H7 (cell line): ENCODE results near the gene ZNF407. TPM values are rescaled to one million over a fixed set of nuclear protein-coding genes. Genes with fewer than 3 reads are reported as not detected.

ENCODE experiments used
- DNase-seq: peaks from one replicate; pipeline ENCODE4 v3.0.0; 2012
- H3K27me3 ChIP-seq: 2 replicates; pipeline ENCODE4 v1.6.0; 2011; ENCODE audit warnings: mild to moderate bottlenecking, low read length; ENCODE audit not compliant: control insufficient read depth, insufficient read depth
- H3K36me3 ChIP-seq: replicated peaks from 2 replicates; pipeline ENCODE4 v1.5.1; 2011; ENCODE audit warnings: low read length; ENCODE audit not compliant: control insufficient read depth, insufficient read depth
- H3K4me3 ChIP-seq: 2 replicates; pipeline ENCODE4 v1.5.1; 2011; ENCODE audit warnings: low read depth, mild to moderate bottlenecking, control low read depth, low read length, moderate library complexity; ENCODE audit not compliant: insufficient read depth
- total RNA-seq: library from RNA; depleted of rRNA; stranded (reverse); fragments of >200 nt; shearing (Covaris generic); gene quantifications from 2 replicates; pipeline ENCODE4 v1.2.3, GENCODE V29; 2014

ZNF407 gene
- total RNA-seq, 1 experiment from 2014 or later, result 2.9 TPM

DNA sequence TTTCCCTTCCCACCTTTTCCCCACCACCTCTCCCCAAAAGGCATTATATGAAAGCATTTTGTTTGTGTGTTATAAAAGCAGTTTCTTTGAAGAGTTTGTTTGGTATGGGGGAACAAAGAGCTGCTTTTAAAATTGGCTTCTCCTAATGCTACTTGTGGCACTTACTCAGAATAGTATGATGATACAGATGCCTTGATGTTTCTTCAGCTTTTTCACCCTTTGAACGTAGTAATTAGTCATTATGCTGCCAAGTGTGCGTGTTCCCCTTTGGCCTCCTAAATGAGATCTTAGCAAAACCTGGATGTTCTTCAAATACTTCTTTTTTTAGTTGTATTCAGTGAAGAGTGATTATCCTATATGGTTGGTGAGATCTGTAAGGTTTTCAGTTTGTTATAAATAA lies 427.9 kb downstream of the ZNF407 start:
- DNase-seq, result no peak
- no peak overlapping the region for H3K4me3 ChIP-seq

DNA sequence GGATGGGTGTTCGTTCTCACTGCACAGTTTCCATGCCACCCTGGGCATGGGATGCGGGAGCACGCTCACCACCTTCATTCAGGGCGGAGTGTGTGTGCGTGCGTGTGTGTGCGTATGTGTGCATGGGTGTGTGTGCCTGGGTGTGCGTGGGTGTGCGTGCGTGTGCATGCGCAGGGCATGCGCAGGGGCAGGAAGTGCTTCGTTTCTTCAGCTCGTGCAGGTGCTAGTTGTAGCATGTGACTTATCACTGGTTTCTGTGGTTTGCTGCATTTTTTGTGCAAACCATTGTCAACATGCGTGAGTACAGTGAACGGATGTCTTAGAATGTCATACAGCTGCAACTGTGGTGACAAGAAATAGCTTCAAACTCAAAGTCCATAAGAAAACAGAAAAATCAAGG lies 431.8 kb downstream of the ZNF407 start:
- Histone ChIP-seq H3K27me3 (no peaks in the 10 kb centered on the region), H3K4me3 (no peak overlapping the region), H3K36me3 (no peaks in the 10 kb centered on the region)
- DNase-seq, result no peak

More for the DNA sequence above, 427.9 kb downstream of the ZNF407 start:
- Histone ChIP-seq H3K36me3 (no peaks in the 10 kb centered on the region), H3K27me3 (no peaks in the 10 kb centered on the region)

DNA sequence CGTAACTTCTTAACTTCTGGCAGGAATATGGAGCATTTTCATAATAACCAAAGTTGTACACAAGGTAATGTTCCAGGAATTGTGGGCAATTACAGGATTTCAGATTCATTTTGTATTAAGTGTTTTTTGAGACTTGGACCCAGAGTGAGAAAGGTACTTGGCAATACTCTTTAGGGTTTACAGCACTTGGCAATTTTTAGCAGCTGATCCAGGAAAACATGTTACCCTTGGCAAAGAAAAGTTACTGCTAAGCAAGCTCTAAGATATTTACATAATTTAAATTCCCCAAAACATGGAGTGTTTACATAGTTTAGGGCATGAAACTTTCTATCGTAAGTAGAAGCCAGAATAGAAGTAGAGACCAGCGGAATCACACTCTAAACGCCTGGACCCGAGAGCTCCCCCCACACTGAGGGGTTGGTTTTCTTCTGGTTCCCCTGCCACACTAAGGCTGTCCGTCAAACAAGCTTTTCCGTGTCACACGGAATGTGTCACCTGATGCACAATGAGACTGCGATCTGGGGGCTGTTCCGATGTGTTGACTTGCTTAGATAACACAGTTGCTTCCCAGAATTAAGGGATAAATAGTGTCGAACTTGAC lies 434.1 kb downstream of the ZNF407 start:
- DNase-seq, result no peak
- no peaks in the 10 kb centered on the region for H3K36me3 ChIP-seq
- H3K27me3 ChIP-seq, result no peaks in the 10 kb centered on the region
- no peak overlapping the region for H3K4me3 ChIP-seq

DNA sequence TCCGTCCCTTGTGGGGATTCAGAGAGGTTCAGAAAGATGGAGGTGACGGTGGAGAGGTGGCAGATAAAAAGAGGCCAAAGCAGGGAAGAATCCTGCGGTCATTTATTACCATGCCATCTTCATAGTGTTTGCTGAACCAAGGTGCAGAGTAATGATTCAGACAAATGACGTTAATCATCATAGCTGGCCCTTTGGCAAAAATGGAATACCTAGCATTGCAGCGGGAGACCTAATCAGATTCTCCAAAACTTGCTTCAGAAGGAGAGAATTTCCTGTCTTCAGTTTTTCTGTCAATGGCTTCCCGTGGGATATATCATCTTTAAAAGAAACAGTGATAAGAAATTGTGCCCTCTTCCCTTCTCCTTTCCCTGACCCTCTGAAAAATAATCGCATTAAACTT lies 435.8 kb downstream of the ZNF407 start:
- no peak for DNase-seq
- H3K27me3 ChIP-seq, result no peaks in the 10 kb centered on the region
- no peaks in the 10 kb centered on the region for H3K36me3 ChIP-seq
- H3K4me3 ChIP-seq, result no peak overlapping the region

DNA sequence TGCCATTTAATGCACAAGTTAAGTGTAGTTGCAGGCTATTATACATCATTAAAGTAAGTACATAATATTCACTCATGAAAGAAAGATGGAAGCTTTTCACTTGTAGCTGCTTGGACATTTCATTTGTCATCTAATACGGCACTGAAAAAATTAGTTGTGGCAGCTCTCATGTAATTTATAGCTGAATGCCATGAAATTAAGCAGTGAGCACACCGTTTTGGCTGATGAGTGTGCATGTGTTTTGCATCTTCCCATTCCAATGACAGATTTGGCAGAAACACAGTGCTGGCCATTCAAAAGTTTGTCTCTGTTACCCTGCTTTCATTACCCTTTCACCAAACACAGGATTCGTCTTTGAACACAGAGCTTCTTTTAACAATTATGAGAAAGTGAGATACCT lies 437.3 kb downstream of the ZNF407 start:
- Histone ChIP-seq H3K27me3 (no peaks in the 10 kb centered on the region), H3K4me3 (no peak overlapping the region), H3K36me3 (no peaks in the 10 kb centered on the region)
- no peak for DNase-seq

DNA sequence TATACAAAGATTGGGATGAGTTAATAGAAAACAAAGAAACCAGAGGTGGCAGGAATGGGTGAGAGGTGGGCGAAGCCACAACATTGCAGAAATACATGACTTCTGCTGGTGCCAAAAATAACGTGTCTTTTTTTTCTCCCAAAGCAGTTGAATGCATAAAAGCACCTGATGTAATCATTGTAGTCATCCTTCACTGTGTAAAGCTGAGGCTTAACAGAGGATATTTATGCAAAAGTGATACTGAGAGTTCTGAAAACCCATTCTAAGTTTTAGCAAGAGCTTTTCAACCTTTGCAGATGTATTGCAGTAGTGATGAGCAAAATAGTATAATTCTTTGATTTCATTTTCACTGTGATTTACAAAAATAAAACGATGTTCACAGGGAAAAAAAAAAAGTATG lies 438.3 kb downstream of the ZNF407 start:
- no peak for DNase-seq
- Histone ChIP-seq H3K27me3 (no peaks in the 10 kb centered on the region), H3K4me3 (no peak overlapping the region), H3K36me3 (no peaks in the 10 kb centered on the region)

DNA sequence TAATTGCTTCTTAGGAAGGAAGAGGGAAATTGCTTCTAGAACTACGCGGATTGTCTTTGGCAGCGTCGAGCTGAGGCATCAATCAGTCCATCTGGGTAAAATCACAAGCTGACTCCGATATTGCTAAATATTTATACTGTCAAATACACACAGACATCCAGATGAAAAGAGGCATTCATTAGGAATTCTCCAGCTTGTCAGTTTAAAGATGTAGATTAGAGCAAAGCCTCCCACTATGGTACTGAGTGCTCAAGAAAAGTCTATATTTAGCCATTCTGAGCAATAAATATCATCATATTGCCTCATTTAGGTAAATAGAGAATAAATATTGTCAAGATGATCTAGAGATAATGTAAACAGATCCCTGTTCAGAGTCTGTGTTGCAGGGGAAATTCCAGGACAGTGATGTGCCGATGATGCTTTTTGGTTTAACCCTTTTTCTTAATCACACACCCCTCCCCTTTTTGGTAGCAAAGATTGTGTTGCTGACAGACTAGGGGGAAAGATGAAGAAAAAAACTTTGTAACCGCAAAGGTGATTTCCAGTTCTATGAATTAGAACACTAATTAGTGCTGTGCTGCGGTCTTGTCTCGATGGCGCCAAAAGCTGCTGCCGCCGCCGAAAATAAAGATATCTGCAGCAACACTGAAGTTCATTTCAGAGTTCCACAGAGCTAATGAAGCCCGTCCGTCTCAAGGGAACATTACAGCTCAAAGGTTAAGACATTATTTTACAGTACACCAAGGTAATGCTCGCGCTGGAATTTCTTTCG lies 439.4 kb downstream of the ZNF407 start:
- no peak for DNase-seq
- no peaks in the 10 kb centered on the region for H3K27me3 ChIP-seq
- H3K4me3 ChIP-seq, result no peak overlapping the region
- no peaks in the 10 kb centered on the region for H3K36me3 ChIP-seq

DNA sequence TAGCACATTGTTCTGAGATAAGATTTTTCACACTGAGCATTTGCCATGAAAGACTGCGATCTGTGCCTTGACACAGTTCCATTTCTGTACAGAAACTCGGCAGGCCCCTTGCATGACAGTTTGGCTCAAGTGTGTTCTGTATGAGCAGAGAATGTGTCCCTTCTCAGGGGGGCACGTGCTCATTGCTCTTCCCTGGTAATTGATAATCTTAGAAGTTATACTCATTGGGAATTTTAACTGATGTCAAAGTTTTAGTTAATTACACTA lies 440.0 kb downstream of the ZNF407 start:
- no peak for DNase-seq

DNA sequence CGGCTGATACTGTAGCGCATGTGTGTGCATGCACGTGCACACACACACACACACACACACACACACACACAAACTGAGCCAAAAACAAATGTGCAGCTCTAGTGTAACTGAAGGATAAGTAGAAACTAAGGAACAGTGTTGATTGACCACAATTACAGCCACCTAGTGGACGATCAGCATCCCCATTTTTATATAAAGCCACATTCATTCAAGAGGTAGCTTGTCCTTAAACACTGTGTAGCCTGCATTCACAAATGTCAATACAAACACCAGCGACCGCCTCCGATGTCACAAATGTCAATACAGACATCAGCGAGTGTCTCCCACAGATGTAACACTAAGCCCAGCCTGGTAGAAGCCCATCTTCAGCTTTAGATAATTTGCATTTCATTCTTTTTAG lies 443.9 kb downstream of the ZNF407 start:
- Histone ChIP-seq H3K36me3 (no peaks in the 10 kb centered on the region), H3K27me3 (no peaks in the 10 kb centered on the region), H3K4me3 (no peak overlapping the region)
- peak; percentile 59 for DNase-seq

More for the DNA sequence above, 440.0 kb downstream of the ZNF407 start:
- H3K4me3 ChIP-seq, result no peak overlapping the region
- no peaks in the 10 kb centered on the region for H3K36me3 ChIP-seq
- no peaks in the 10 kb centered on the region for H3K27me3 ChIP-seq

DNA sequence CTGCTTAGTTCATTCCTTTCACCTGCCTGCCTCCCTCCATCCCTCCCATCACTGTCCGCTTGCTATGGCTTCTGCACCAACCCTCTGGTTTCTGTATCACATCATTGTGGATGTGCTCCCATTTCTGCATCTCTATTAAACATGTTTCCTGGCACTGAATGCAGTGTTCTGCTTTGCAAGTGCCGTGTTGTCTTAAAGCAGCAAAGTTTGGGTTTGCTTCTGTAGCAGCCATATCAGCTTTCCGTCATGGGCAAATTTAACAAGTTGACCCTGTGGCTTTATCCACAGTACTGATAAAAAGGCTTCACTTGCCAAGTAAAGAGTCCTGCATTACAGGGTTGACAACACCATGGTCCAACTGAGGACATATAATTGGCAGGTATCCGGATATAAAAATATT lies 445.8 kb downstream of the ZNF407 start:
- no peaks in the 10 kb centered on the region for H3K36me3 ChIP-seq
- no peak overlapping the region for H3K4me3 ChIP-seq
- DNase-seq, result no peak
- H3K27me3 ChIP-seq, result no peaks in the 10 kb centered on the region

DNA sequence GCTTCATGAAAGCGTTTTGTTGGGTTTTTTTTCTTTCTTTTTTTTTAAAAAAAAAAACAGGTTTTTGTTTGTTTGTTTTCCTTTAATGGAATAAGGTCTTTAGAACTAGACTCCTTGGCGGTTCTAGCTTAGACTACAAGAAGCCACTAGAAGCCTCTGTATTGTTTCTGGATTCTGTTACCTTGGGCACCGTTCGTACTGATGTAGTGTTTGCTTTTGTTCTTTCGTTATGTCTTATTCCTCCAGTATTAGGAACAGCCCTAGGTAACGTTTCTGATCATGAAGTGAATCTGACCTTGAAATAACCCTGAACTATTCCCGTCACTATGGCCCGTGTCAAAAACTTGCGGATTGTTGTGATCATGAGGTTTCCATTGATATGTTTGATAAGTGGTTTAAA lies 446.6 kb downstream of the ZNF407 start:
- Histone ChIP-seq H3K4me3 (no peak overlapping the region), H3K36me3 (no peaks in the 10 kb centered on the region), H3K27me3 (no peaks in the 10 kb centered on the region)
- no peak for DNase-seq

DNA sequence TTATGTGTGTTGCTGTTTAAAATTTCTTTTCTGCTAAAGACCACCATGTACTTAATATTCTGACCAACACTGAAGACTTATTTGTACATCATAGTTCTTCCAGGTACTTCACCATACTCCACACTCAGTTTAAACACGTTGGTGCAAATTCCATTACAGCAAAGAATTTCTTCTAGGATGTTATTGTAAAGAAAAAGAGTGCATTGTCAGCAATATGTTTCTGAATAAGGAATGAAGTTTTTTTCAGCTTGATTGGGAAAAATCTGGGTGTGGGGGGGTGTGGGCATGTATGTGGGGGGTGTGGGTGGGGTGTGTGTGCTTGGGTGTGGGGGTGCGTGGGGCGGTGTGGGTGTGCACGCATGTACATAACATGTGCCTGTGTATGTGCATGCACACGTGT lies 447.1 kb downstream of the ZNF407 start:
- DNase-seq, result no peak
- Histone ChIP-seq H3K4me3 (no peak overlapping the region), H3K36me3 (no peaks in the 10 kb centered on the region), H3K27me3 (no peaks in the 10 kb centered on the region)

DNA sequence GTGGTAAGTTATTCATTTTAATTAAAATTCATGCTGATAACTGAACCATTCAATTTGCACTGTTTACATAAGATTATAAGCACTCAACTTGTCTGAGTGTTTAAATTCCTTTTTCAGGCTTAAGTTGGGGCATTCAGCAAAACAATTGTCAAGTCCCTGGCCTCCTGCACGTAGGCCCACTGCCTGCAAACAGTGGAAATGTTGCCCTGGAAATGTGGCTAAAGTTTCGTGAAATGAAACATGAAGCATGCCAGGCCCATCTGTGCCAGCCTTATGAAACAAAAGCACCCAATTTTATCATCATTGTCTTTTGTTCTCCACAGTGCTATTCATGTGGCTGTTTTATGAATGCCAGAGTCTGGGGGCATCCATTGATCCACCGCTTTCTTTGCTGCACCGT lies 447.6 kb downstream of the ZNF407 start:
- no peak for DNase-seq
- Histone ChIP-seq H3K4me3 (no peak overlapping the region), H3K27me3 (no peaks in the 10 kb centered on the region), H3K36me3 (no peaks in the 10 kb centered on the region)

DNA sequence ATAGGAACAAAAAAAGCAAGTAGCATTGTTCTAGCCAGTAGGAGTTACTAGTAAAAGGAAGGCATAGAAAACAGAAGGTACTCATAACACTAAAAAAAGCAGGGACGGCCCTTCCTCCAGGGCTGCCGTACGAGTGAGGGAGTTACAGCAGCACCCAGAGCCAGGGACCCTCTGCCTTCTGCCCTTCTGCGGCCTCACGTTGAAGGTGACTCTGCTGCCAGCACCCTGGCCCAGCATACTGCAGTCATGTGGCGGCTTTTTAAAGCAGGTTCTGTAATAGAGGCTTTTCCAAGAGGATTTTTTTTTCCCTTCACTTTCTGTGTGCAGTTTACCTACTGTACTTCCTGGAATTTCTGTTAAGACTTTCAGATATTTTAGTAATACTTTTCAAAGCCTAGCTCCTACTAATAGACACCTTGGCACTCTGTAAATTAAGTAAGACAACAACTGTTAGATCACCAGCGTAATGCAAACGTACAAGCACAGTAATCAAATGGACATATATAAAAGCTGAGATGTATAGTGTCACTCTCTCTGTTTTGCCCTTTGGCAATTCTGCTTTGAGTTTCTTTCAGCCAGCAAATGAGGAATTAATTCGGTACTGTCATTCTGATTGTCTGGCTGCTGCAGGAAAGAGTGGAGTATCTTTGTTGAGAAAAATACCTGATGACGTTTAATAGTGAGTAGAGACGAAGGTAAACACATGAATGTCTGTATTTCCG lies 449.7 kb downstream of the ZNF407 start:
- Histone ChIP-seq H3K4me3 (no peak overlapping the region), H3K36me3 (no peaks in the 10 kb centered on the region), H3K27me3 (no peaks in the 10 kb centered on the region)
- no peak for DNase-seq

DNA sequence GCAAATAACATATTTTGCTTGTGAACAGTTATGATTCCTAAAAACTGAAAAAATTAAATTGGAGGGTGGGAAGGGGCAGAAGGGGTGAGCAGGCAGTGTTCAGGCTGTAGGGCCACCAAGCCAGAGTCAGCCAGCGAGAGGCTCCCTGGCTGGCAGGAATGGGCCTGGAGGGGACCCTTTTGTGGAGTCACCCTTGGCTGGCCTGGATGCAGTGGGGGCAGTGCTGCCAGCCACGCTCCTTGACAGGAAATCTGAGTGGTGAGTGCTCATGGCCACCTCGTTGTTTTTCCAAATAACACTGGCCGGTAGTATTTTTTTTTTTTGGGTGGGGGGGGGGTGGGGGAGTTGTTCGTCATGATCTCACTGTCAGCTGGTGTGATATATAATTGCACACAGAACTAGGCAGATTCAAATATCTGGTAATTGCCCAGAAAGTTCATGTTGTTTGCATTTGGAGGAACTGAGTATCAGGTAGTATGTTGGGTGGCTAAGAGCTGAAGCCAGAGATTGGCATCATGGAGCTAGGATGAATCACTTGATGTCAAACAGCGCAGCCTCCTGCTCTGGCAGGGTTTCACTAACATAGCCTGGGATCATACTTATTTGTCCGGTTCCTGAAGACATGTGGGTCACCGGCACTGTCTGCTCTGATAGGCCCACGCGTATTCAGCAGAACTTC lies 451.2 kb downstream of the ZNF407 start:
- Histone ChIP-seq H3K36me3 (no peaks in the 10 kb centered on the region), H3K4me3 (no peak overlapping the region), H3K27me3 (no peaks in the 10 kb centered on the region)
- DNase-seq, result no peak
